Femur (tissue), 1 donor: ENCODE measurements around the gene SLC46A3.
"Not testable (repeated sequence)": the region's sequence is repeated elsewhere in the genome, so short reads cannot be mapped to it uniquely, and the experiment has no call there.

Experiments
- DNase-seq: peaks from one replicate; pipeline ENCODE4 v3.0.0-alpha.2; 2017

SLC46A3 gene, protein sequence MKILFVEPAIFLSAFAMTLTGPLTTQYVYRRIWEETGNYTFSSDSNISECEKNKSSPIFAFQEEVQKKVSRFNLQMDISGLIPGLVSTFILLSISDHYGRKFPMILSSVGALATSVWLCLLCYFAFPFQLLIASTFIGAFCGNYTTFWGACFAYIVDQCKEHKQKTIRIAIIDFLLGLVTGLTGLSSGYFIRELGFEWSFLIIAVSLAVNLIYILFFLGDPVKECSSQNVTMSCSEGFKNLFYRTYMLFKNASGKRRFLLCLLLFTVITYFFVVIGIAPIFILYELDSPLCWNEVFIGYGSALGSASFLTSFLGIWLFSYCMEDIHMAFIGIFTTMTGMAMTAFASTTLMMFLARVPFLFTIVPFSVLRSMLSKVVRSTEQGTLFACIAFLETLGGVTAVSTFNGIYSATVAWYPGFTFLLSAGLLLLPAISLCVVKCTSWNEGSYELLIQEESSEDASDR

DNA sequence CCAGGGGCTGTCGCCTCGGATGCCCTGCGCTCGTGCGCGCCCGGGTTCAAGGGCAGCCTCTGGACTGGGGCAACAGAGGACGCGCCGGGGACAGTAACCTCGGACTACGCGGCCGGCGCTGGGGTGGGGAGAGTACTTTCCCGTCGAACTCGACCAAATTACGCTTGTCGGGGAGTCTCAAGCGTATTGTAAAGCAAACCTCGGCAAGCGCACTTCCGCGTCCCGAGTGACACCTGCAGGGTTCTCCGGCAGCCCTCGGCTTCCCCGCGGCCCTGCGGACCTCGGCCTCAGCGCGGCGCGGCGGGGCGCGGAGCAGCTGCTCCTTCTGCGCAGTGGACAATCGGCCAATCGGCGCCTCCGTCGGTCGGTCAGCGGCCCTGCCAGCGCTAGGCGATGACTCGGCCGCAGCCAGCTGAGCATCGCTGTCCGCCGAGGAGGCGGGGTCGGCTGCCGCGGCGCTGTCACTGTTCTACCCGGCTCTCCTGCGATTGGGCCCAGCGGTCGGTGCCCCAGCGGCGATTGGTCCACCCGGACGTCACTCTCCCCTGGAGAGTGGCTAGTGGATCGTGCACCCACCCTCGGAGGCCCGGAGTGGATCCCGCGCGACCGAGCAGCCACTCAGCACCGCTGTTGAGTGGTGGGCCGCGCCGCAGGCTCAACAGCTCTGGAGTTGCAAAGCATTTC is at the start of gene SLC46A3:
Gene SLC46A3, minus strand, starts transcription at position 428 of the 684 bp plus-strand sequence. CDS start 972 bp downstream, outside the sequence.
- DNase-seq, result peak; percentile 98

GRCh38 chr13:28763887-28764286 is 45.1 kb upstream of the SLC46A3 start:
- no peak for DNase-seq

- no peak for DNase-seq
Observed at GRCh38 chr13:28761586-28761985, 42.8 kb upstream of the SLC46A3 start.

- no peak for DNase-seq
Observed at GRCh38 chr13:28755546-28755870, 36.7 kb upstream of the SLC46A3 start.

- no peak for DNase-seq
Observed at GRCh38 chr13:28754698-28755545, 36.2 kb upstream of the SLC46A3 start.

GRCh38 chr13:28753946-28754345 is 35.2 kb upstream of the SLC46A3 start:
- DNase-seq, result no peak

DNA sequence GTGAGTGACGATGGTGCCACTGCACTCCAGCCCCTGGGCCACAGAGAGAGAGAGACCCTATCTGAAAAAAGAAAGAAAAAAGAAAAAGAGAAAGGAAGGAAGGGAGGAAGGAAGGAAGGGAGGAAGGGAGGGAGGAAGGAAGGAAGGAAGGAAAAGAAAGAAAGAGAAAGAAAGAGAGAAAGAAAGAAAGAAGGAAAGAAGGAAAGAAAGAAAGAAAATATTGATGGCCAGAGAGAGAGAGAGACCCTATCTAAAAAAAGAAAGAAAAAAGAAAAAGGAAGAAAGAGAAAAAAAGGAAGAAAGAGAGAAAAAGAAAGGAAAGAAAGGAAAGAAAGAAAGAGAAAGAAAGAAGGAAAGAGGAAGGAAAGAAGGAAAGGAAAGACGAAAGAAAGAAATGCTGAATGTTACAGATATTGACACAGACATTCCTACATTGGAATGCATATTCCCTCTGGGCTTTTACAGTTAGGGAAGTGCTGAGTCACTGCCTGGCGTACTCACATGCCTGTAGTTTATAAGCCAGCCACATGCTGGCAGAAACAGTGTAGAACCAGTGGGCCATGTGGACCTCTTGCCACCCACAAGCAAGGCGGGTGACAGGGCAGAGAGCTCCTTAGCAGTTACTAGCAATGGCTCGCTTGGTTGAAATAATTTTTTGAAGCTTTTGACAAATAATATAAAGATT is 34.6 kb upstream of the SLC46A3 start:
- DNase-seq, result peak; percentile 52

DNA sequence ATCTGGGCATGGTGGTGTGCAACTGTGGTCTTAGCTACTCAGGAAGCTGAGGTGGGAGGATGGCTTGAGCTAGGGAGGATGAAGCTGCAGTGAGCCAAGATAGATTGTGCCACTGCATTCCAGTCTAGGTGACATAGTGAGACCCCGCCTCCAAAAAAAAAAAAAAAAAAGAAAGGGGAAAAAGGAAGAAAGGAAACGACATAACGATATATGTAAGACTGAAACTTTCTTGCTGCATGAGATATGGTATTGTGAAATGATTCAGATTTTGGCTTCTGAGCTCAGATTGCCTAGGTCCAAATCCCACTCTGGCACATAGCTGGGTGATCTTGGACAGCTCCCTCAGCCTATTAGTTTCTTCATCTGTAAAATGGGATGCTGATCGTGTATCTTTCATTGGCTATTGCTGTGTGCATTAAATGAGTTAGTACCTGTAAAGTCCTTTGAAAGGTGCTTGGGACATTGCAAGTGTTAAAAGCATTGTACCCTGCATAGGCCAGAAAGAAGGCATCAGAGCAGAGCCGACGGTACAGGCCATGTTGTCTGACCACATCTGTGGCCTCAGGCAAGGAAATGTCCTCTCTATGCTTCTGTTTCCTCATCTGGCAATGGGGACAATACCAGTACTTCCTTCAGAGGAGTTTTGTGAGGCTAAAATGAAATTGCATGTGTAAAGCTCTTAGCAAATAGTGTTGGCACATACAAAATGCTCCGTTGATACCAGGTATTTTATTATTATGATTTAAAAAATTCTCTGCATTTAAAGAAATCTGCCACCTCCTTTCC is 32.6 kb upstream of the SLC46A3 start:
- DNase-seq, result no peak

GRCh38 chr13:28750187-28751045 is 31.6 kb upstream of the SLC46A3 start:
- DNase-seq, result no peak

DNA sequence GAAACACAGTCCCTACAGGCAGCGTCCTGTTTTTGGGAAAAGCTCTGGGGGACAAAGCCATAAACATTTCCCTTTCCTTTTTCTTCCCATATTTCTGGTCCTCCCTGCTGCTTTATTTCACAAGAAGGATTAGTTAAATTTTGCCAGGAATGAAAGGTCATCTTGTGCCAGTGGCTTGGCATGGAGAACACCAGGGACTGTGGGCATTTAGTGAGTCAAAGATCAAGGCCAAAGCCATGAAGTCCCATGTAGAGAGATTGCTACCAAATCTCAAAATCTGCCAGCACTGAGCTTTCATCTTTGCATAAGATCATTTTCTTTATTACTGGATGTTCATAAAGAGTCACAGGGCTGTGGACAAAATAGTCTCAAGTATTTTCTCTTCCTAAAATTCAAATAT is 29.1 kb upstream of the SLC46A3 start:
- no peak for DNase-seq

DNA sequence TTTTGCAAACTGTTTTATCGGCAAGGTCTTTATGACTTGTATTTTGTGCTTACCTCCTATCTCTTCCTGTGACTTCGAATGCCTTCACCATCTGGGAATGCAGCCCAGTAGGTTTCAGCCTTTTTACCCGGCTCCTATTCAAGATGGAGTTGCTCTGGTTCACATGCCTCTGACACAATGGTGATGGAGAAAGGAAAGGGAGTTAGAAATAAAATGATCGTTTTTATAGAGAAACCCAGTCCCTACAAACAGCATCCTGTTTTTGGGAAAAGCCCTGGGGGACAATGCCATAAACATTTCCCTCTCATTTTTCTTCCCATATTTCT is 27.5 kb upstream of the SLC46A3 start:
- DNase-seq, result no peak

- no peak for DNase-seq
Observed at GRCh38 chr13:28744656-28745055, 25.9 kb upstream of the SLC46A3 start.

DNA sequence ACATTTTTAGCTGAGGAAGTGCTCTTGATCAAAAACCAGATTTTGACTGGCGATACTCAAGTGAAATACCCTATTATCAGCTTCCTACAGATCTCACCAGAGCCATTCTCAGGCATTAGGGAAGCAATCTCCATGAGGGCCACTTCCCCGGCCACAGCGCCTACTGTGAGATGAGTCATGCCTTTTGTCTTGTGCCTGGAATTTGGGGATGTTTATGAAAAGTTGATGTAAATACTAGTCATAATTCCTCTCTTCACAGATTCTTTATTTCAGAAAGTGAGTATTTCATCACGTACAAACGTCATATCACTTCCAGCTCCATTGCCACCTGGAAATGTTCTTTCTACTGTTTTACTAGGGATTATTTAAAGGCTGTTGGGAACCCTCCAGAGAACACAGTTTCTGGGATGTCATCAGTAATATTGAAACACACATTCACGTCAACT is 25.3 kb upstream of the SLC46A3 start:
- no peak for DNase-seq

DNA sequence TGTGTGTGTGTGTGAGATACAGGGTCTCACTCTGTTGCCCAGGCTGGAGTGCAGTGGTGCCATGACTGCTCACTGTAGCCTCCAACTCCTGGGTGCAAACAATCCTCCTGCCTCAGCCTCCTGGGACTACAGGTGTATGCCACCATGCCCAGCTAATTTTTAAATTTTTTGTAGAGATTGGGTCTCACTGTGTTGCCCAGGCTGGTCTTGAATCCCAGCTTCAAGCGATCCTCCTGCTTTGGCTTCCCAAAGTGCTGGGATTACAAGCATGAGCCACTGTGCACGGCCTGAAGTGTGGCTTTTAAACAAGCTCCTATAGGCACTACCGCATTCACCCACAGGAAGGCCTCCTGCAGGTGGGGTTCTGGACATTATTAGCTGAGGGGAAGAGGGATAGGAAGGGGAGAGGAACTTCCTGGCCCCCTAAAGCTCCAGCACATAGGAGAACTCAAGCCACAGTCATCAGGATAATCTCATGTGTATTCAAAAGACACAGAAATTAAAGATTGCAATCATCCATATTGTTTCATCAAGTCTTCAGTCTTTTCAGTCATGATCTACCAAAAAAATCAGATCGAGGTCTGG is 24.8 kb upstream of the SLC46A3 start:
- DNase-seq, result no peak

GRCh38 chr13:28743020-28743419 is 24.2 kb upstream of the SLC46A3 start:
- no peak for DNase-seq

DNA sequence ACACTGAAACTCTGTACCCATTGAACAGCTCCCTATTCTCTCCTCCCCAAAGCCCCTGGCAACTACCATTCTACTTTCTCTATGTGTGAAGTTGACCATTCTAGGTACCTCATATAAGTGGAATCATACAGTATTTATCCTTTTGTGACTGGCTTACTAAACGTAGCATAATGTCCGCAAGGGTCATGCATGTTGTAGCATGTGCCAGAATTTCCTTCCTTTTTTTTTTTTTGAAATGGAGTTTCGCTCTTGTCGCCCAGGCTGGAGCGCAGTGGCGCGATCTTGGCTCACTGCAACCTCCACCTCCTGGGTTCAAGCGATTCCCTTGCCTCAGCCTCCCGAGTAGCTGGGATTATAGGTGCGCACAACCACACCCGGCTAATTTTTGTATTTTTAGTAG is 23.7 kb upstream of the SLC46A3 start:
- not testable (repeated sequence) for DNase-seq

- no peak for DNase-seq
Observed at GRCh38 chr13:28741084-28741491, 22.3 kb upstream of the SLC46A3 start.

DNA sequence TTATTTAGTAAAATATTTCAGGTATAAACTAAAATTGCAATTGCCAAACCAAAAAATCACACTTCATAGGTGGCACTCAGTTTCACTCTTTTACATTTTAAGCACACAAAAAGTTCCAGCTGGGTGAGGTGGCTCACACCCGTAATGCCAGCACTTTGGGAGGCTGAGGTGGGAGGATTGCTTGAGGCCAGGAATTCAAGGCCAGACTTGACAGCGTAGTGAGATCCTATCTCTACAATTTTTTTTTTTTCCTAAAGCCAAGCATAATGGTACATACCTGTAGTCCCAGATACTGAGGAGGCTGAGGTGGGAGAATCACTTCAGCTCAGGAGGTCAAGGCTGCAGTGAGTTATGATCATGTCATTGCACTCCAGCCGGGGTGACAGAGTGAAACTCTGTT is 20.6 kb upstream of the SLC46A3 start:
- no peak for DNase-seq

DNA sequence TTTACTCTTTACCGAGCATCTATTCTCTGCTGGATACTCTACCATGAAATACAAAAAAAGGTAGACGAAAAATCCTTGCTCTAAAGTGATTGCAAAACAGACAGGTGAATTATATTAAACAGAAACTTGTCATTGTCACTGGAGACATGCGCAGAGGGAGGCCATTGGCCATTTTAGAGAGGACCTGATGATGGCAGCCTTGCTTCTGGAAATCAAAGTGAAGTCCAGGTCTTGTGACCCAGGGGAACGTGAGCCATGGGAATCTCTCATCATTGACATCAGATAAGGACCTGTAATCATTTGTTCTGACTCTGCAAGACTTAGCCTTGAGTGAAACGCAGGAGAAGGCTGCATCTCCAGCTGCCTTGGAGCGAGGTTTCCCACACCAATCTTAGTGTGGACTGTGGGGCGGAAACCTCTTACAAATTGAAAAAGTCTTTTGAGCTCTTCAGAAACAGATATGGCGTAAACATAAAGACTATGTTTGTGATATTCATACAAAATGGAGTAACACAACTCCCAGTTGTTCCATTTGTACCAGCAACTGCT is 16.8 kb upstream of the SLC46A3 start:
- DNase-seq, result no peak

GRCh38 chr13:28734906-28735305 is 16.1 kb upstream of the SLC46A3 start:
- no peak for DNase-seq
